Motor neuron (in vitro differentiated cells): Measurements from ENCODE around the gene UHRF1. TPM values are rescaled to one million over a fixed set of nuclear protein-coding genes. Genes with fewer than 3 reads are reported as not detected.

Source experiments
- ATAC-seq, 8 experiments: fragments of 200-7000 bp; cut with Tn5 transposase; replicated peaks in 6 of 8; 2 replicates each; pipeline ENCODE4 v1.8.0; 2021; ENCODE audit warnings: mild to moderate bottlenecking in 8 of 8, moderate library complexity in 8 of 8
- H3K27ac ChIP-seq, 2 donors: fragments of 250-450 bp; sonication (Bioruptor Pico); 2 replicates each; pipeline ENCODE4 v1.9.0; 2021; ENCODE audit warnings: antibody characterized with exemption in 2 of 2, mild to moderate bottlenecking in 2 of 2, moderate library complexity in 1 of 2
- H3K4me1 ChIP-seq, 2 donors: fragments of 250-450 bp; sonication (Bioruptor Pico); replicated peaks in 1 of 2; 2 replicates each; pipeline ENCODE4 v1.6.1; 2021; ENCODE audit warnings: antibody characterized with exemption in 2 of 2, mild to moderate bottlenecking in 2 of 2, moderate library complexity in 1 of 2
- H3K4me3 ChIP-seq, 5 donors: fragments of 250-450 bp; sonication (Bioruptor Pico); 2 replicates each; pipeline ENCODE4 v1.9.0; 2021; ENCODE audit warnings: antibody characterized with exemption in 5 of 5, mild to moderate bottlenecking in 5 of 5, moderate library complexity in 4 of 5
- WGBS, 10 experiments: fragments of 450-650 bp; shearing (Covaris generic); methylation state at CpG; one replicate each; pipeline ENCODE4 v1.0.0; 2022; 5-methylcytosine and 5-hydroxymethylcytosine counted together
- in situ Hi-C, 9 experiments: fragments of 400-800 bp; cut with MboI; loops; one replicate each; pipeline ENCODE4 v1.15.0; 2021; ENCODE audit warnings: low sequenced_read_pairs in 9 of 9, low pct_unique_long_range_greater_than_20kb in 2 of 9; ENCODE audit not compliant: unreplicated experiment in 9 of 9
- total RNA-seq, 8 experiments: library from RNA; unstranded; fragments of 300-600 nt; gene quantifications; 2 replicates each; pipeline versions ENCODE4 v1.2.3 to v1.2.4, GENCODE V29; 2022

UHRF1 gene
- total RNA-seq, 8 experiments from 2014 or later, result 1.4 to 62.9 (median 5.1) TPM

DNA sequence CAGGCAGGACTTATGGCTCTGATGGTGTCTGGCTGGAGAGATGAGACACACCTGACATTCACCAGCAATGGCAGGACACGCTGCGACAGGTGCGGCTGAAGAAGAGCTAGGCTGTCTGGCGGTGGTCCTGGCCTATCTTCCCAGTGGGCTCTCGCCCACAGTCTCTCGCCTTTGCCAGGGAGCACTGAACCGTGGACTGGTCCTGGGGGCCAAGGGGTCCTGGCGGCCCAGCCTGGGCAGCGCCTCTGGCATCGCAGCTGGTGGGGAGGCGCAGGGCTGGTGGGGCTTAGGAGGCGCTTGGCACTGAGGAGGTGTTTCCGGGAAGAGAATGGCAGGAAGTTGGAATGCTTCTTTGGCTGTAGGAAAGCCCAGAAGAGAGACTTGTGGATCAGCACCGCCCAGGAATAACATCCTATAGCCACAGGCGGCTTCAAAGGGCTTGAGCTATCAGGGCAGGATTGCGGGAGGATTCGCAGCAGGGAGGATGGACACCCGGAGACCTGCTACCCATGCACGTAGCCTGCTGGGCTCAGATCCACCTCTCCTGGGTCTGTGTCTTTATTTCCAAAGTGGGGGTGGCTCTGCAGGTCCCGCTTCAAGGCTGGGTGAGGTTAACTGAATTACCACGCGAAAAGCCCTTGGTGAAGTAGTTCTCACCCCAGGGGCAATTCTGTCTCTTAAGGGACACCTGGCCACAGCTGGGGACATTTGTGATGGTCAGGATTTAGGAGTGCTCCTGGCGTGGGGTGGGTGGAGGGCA, 74.2 kb downstream of the UHRF1 start:
- WGBS, 10 experiments, result 81 to 96% (median 88%) methylated on average over 3 to 12 of the region's 23 CpGs; no CpG with 5 or more reads in 5 of the 10 experiments
- in situ Hi-C loops, result no loop called here
- H3K27ac ChIP-seq, result no peak overlapping the region
- H3K4me3 ChIP-seq, result no peak overlapping the region
- H3K4me1 ChIP-seq, result peaks cover 26% of the 10 kb centered on the region in 2 donors
- no peak for ATAC-seq

DNA sequence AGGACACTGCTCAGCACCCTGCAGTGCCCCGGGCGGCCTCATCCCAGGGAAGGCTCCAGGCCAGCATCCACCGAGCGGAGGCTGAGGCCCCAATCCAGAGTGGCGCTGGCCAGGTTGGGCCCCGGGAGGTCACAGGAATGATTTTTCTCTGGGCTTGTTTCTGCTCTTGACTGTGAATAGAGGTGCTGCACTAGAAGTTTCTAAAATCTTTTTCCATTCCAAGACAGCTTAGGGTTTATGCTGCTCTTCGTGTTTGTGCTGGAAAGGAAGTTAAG, 74.7 kb downstream of the UHRF1 start:
- H3K4me1 ChIP-seq, result peaks cover 31% of the 10 kb centered on the region in 2 donors
- WGBS, 10 experiments, result 60 to 90% (median 78%) methylated on average over 1 to 5 of the region's 7 CpGs; no CpG with 5 or more reads in 7 of the 10 experiments
- no peak overlapping the region for H3K27ac ChIP-seq
- H3K4me3 ChIP-seq, result no peak overlapping the region
- in situ Hi-C loops, result no loop called here
- ATAC-seq, result no peak

DNA sequence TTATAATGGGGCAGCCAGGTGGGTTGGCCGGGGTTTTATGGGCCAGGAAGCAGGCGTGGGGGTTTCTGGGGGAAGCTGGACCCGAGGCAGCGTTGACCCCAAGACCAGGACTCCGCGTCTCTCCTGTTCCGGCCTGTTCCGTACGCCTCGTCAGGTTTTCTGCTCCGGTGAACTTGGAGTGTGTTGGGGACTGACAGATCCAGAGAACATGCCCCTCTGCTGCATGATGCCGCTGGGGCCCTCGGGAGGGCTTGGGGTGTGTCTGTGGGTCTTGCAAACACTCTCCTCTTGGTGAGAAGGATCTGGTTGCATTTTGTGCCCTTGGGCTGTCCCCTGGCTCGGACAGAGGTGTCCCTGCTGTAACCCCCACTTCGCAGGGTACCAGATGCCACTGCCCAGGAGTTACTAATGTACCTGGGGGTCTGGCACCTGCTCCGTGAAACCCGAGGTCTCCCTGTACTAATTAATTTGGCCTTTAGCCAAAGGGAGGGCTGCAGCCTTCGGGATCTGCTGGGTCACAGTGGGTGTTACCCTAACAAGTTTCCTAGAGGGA, 75.2 kb downstream of the UHRF1 start:
- H3K4me1 ChIP-seq, result peaks cover 34 to 35% of the 10 kb centered on the region in 2 donors
- 0 to 100% (median 75%) methylated on average over 1 to 11 of the region's 18 CpGs; no CpG with 5 or more reads in 3 of the 10 experiments for WGBS, 10 experiments
- H3K27ac ChIP-seq, result no peak overlapping the region
- no peak for ATAC-seq
- H3K4me3 ChIP-seq, result no peak overlapping the region
- in situ Hi-C loops, result no loop called here

DNA sequence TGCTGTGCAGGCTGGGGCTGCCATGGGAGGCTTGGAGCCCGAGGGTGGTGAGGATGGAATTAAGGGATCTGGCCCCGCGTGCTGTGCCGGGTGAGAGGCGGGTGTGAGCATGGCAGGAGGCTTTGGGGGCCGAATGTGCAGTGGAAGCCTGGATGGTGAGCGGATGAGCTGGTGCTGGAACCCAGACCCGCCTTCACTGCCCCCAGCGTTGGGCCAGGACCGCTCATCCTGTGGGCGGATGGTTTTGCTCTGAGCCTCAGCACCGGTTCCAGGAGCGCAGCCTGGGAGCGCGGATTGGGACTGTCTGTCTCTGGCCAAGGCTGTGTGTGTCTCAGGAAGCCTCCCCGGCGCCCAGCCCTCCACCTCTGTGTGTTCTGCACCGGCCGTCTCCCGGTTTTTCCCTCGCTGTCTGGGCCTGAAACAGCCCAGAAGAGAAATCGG, 76.3 kb downstream of the UHRF1 start:
- Histone ChIP-seq H3K4me3 (no peak overlapping the region), H3K4me1 (peaks cover 33 to 34% of the 10 kb centered on the region in 2 donors), H3K27ac (peak overlapping the region in 1 of 2 donors; percentile 22)
- in situ Hi-C loops, result no loop called here
- no peak for ATAC-seq
- WGBS, 10 experiments, result 54 to 100% (median 77%) methylated on average over 2 to 12 of the region's 22 CpGs; no CpG with 5 or more reads in 4 of the 10 experiments

DNA sequence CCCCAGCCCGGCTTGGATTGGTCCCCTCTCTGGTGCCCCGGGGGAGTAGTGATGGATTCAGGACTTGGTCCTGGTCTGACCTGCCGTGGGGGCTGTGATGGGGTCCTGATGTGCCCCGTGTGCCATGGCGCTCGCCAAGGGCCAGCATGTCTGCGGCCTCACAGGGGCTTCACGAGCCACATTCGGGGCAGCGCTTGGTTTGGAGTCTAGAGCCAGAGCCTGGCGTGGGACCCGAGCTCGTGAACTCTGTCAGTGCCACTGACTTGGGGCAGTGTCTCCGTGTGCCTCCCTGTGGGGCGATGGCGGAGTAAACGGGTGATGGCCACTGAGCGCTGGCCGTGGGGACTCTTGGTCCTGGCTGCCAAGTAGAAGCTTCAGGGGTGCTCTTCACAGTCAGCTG, 76.8 kb downstream of the UHRF1 start:
- Histone ChIP-seq H3K27ac (no peak overlapping the region), H3K4me1 (peaks cover 33 to 34% of the 10 kb centered on the region in 2 donors), H3K4me3 (no peak overlapping the region)
- ATAC-seq, result no peak
- WGBS, 10 experiments, result 40 to 100% (median 89%) methylated on average over 1 to 10 of the region's 19 CpGs; no CpG with 5 or more reads in 4 of the 10 experiments
- in situ Hi-C loops, result no loop called here

DNA sequence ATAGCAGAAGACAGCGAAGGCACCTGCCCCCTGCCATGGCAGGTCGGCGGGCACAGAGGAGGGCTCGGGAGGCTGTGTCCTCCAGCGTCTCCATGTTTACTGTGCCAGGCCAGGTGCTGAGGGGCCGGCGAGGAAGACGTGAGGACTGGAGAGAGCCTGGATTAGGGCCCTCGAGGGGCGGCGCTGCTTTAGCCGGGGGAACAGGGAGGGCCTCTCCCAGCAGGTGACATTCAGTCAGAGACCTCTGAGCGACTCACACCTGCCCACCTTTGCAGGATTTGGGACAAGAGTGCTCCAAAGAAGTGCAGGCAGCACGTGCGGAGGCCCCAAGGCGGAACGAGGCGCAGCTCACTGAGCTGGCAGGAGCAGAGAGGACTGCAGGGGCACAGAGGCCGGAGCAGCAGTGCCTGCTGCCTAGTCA, 77.2 kb downstream of the UHRF1 start:
- H3K27ac ChIP-seq, result no peak overlapping the region
- peaks cover 33 to 34% of the 10 kb centered on the region in 2 donors for H3K4me1 ChIP-seq
- no peak overlapping the region for H3K4me3 ChIP-seq
- WGBS, 10 experiments, result 88 to 100% methylated on average over 1 to 2 of the region's 19 CpGs; no CpG with 5 or more reads in 8 of the 10 experiments
- in situ Hi-C loops, result no loop called here
- no peak for ATAC-seq

DNA sequence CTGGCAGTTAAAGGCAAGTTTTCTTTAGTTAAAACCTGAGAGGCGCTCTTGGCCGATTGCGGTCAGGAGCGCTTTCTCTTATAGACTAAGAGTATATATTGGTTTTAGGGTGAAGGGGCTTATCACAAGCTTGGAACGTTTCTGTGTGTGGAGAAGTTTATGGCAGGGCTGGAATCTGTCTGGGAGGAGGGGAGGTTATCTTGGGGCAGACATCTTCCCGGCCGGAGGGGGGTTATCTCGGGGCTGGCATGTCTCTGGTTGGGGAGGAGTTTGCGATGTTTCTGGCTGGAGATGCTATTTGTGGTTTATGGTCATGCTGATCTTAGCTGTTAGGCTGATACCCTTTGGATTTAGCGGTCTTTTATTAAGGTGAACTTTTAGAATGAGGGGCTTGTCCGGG, 78.0 kb downstream of the UHRF1 start:
- 62 to 100% (median 97%) methylated on average over 1 to 8 of the region's 11 CpGs; no CpG with 5 or more reads in 4 of the 10 experiments for WGBS, 10 experiments
- H3K4me1 ChIP-seq, result peaks cover 33 to 34% of the 10 kb centered on the region in 2 donors
- H3K27ac ChIP-seq, result peak overlapping the region in 1 of 2 donors; percentile 77
- no peak overlapping the region for H3K4me3 ChIP-seq
- no peak for ATAC-seq
- in situ Hi-C loops, result no loop called here

DNA sequence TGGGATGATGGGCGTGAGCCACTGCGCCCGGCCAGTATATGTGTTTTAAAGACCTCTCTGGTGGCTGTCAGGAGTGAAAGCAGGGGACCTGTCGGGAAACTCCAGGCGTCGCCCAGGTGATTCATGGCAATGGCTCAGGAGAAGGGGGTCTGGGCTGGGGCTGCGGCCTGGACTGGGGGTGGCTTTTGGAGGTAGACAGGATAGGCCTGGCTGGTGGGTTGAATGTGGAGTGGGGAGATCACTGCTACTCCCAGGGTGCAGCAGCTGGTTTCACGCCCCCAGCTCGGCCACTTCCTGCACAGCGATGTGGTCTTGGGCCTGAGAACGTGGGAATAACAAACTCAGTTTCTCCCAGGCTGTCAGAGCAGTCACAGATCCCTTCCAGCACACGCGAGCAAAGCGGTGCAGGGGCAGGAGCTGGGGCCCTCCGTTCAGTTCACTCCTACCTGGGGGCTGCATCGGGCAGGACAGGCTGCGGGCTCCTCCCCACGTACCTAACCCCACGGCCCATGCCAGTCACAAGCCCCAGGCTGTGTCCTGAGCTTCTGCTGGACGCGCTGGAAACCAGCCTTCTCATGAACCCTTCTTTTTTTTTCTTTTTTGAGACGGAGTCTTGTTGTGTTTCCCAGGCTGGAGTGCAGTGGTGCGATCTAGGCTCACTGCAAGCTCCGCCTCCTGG, 78.5 kb downstream of the UHRF1 start:
- 70 to 95% (median 80%) methylated on average over 1 to 7 of the region's 24 CpGs; no CpG with 5 or more reads in 6 of the 10 experiments for WGBS, 10 experiments
- peak in 1 of 8 experiments; percentile 6 for ATAC-seq
- Histone ChIP-seq H3K4me1 (peaks cover 33 to 34% of the 10 kb centered on the region in 2 donors), H3K4me3 (no peak overlapping the region), H3K27ac (peak overlapping the region; percentile 77 to 80)
- in situ Hi-C loops, result no loop called here

DNA sequence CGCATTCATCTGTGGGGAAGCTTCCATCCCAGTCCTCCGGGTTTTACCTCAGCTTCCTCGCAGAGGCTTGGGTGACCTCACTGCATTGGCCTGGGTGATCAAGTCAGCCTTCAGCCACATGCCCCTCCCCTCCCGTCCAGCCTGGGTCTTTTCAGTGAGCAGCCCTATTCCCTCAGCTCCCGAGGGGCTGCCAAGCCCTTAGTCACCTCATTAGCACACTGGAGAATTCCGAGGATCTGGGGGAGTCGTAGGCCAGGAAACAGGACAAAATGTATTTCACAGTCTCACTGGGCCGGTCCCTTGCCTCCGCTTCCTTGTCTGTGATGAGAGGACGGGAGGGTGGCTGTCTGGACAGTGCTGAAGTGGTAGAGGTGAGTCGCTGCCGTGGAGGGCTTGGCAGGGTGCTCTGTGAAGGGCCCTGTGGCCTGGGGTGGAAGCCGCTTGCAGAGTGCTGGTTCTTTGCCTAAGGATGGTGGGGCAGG, 79.5 kb downstream of the UHRF1 start:
- peaks cover 32 to 33% of the 10 kb centered on the region in 2 donors for H3K4me1 ChIP-seq
- H3K4me3 ChIP-seq, result no peak overlapping the region

DNA sequence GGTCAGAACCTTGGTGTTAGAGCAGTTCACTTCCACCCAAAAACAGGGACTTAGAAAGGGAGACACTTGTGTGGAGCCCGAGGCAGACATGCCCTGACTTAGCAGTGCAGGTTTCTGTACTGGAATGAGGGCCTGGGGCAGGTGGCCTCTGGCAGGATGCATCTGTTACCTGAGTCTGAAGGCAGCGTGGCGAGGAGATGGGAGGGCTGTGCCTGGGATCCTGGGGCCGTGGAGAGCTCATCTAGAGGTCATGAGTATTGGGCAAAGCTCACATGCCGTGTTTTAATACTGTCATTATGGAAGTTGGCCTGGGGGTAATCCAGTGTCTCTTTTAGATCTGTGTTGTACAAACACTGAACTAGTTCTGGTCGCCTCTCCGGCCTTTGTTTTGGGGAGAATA, 81.0 kb downstream of the UHRF1 start:
- peaks cover 24 to 29% of the 10 kb centered on the region in 2 donors for H3K4me1 ChIP-seq
- 70 to 100% (median 91%) methylated on average over 1 to 7 of the region's 7 CpGs; no CpG with 5 or more reads in 3 of the 10 experiments for WGBS, 10 experiments
- in situ Hi-C loops, result no loop called here
- ATAC-seq, result no peak
- H3K4me3 ChIP-seq, result no peak overlapping the region
- peak overlapping the region in 1 of 2 donors; percentile 14 for H3K27ac ChIP-seq

More for the DNA sequence above, 79.5 kb downstream of the UHRF1 start:
- peak overlapping the region; percentile 77 to 80 for H3K27ac ChIP-seq
- peak; percentile 59 to 96 (median 96) for ATAC-seq
- WGBS, 10 experiments, result 0 to 100% (median 60%) methylated on average over 1 to 8 of the region's 13 CpGs; no CpG with 5 or more reads in 1 of the 10 experiments
- in situ Hi-C loops, result no loop called here

DNA sequence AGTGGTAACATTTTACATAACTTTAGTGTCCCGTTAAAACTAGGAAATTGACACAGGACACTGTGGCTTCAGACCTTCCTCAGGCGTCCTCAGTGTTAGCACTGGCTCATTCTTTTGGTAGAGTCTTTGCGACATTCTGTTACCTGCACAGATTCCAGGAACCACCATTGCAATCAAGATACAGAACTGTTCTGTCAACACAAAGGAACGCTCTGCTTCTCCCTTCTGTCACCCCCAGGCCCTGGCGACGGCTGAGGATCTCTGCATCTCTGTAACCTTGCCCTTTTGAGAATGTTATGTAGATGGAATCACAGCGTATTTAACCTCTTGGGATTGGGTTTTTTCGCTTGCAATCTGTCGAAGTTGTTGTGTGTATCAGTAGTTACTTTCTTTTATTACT, 82.2 kb downstream of the UHRF1 start:
- in situ Hi-C loops, result no loop called here
- no peak overlapping the region for H3K27ac ChIP-seq
- WGBS, 10 experiments, result 83 to 100% (median 92%) methylated on average over 1 to 9 of the region's 9 CpGs; no CpG with 5 or more reads in 2 of the 10 experiments
- H3K4me1 ChIP-seq, result peaks cover 24 to 29% of the 10 kb centered on the region in 2 donors
- no peak for ATAC-seq
- H3K4me3 ChIP-seq, result no peak overlapping the region

DNA sequence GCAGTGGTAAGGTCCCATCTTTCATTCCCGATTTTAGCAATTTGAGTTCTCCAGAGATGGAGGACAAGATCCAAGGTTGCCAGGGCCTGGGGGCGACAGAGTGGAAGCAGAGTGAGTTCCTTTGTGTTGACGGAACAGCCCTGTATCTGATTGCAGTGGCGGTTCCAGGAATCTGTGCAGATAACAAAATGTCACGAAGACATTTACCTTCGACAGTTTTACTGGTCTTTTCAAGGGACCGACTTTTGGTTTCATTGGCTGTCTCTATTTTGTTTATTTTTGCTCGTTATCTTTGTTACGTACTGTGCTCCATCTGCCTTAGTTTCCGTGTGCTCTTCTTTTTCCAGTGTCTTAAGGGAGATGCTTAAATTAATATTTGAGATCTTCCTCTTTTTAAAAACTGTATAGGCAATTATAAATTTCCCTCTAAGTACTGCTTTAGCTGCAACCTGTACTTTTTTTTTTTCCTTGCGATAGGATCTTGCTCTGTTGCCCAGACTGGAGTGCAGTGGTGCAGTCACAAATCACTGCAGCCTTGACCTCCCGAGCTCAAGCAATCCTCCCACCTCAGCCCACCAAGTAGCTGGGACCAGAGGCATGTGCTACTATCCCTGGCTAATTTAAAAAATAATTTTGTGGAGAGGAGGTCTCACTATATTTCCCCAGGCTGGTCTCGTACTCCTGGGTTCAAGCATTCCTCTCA, 82.8 kb downstream of the UHRF1 start:
- H3K27ac ChIP-seq, result no peak overlapping the region
- H3K4me3 ChIP-seq, result no peak overlapping the region
- no peak for ATAC-seq
- in situ Hi-C loops, result no loop called here
- 82 to 100% (median 94%) methylated on average over 1 to 12 of the region's 13 CpGs for WGBS, 10 experiments
- H3K4me1 ChIP-seq, result peaks cover 22 to 23% of the 10 kb centered on the region in 2 donors
